IMR-90 (cell line): ENCODE measurements around the gene PRKRIP1. TPM values are rescaled to one million over a fixed set of nuclear protein-coding genes. Genes with fewer than 3 reads are reported as not detected.

Experiments used
- ATAC-seq: fragments of 200-7000 bp; cut with Tn5 transposase; 2 replicates; pipeline ENCODE4 v1.9.1; 2020; ENCODE audit warnings: low read depth, mild to moderate bottlenecking, moderate library complexity
- BruUV-seq: library from RNA; stranded (reverse); fragments of 400-500 nt; replicated peaks from 2 replicates; lab custom pipeline; 2021; lab: Mats Ljungman, UMichigan
- CTCF ChIA-PET: fragments of 300-600 bp; formaldehyde crosslinking; extraction: SDS; loops from one replicate; lab custom pipeline; 2021; ENCODE audit warnings: antibody characterized with exemption; lab: Yijun Ruan, JAX
- POLR2A ChIA-PET: fragments of 300-600 bp; sonication (Branson Sonifier 250); formaldehyde crosslinking; loops from one replicate; lab custom pipeline; 2022; ENCODE audit warnings: antibody characterized with exemption; ENCODE audit not compliant: unreplicated experiment; lab: Charles Lee
- DNase-seq: peaks from one replicate; pipeline ENCODE4 v3.0.0; 2013
- H2AFZ ChIP-seq: replicated peaks from 2 replicates; pipeline ENCODE3; 2013; ENCODE audit warnings: low read length, mild to moderate bottlenecking; ENCODE audit not compliant: poor library complexity
- H2AK5ac ChIP-seq: 2 replicates; pipeline ENCODE4 v1.6.1; 2013; ENCODE audit warnings: low read depth, low read length, inconsistent platforms
- H2AK9ac ChIP-seq: replicated peaks from 2 replicates; pipeline ENCODE3; 2013; ENCODE audit warnings: mild to moderate bottlenecking, low read depth, low read length, moderate library complexity; ENCODE audit not compliant: poor library complexity
- H2BK120ac ChIP-seq: 2 replicates; pipeline ENCODE4 v1.6.1; 2013; ENCODE audit warnings: low read depth, low read length, inconsistent platforms
- H2BK15ac ChIP-seq: 3 replicates; pipeline ENCODE4 v1.6.1; 2013; ENCODE audit warnings: low read depth, low read length, inconsistent platforms
- H2BK20ac ChIP-seq: 2 replicates; pipeline ENCODE4 v1.6.1; 2013; ENCODE audit warnings: low read depth, mild to moderate bottlenecking, inconsistent platforms, low read length, moderate library complexity
- H2BK5ac ChIP-seq: 2 replicates; pipeline ENCODE4 v1.6.1; 2013; ENCODE audit warnings: mild to moderate bottlenecking, low read depth, low read length, inconsistent platforms; ENCODE audit not compliant: poor library complexity, severe bottlenecking
- H3K14ac ChIP-seq: replicated peaks from 2 replicates; pipeline ENCODE4 v1.6.1; 2013; ENCODE audit warnings: low read depth, low read length, inconsistent platforms
- H3K18ac ChIP-seq: 2 replicates; pipeline ENCODE4 v1.6.1; 2013; ENCODE audit warnings: low read depth, low read length, control low read depth
- H3K23ac ChIP-seq: 2 replicates; pipeline ENCODE4 v1.6.1; 2013; ENCODE audit warnings: low read depth, low read length, inconsistent platforms
- H3K27ac ChIP-seq: 2 replicates; pipeline ENCODE4 v1.5.1; 2013; ENCODE audit warnings: mild to moderate bottlenecking, control low read depth, low read length; ENCODE audit not compliant: insufficient read depth
- H3K27me3 ChIP-seq: 2 replicates; pipeline ENCODE4 v1.6.1; 2013; ENCODE audit warnings: low read length; ENCODE audit not compliant: control insufficient read depth, insufficient read depth
- H3K36me3 ChIP-seq: 2 replicates; pipeline ENCODE4 v1.6.1; 2013; ENCODE audit warnings: low read length, mixed read lengths; ENCODE audit not compliant: control insufficient read depth, insufficient read depth
- H3K4ac ChIP-seq: 2 replicates; pipeline ENCODE4 v1.6.1; 2013; ENCODE audit warnings: low read depth, low read length, inconsistent platforms
- H3K4me1 ChIP-seq: 2 replicates; pipeline ENCODE4 v1.6.1; 2013; ENCODE audit warnings: low read length, mixed read lengths; ENCODE audit not compliant: control insufficient read depth, insufficient read depth
- H3K4me2 ChIP-seq: 2 replicates; pipeline ENCODE4 v1.6.1; 2013; ENCODE audit warnings: low read depth, mild to moderate bottlenecking, control low read depth, low read length, moderate library complexity
- H3K4me3 ChIP-seq: 2 replicates; pipeline ENCODE4 v1.5.1; 2013; ENCODE audit warnings: low read depth, mild to moderate bottlenecking, control low read depth, low read length, moderate library complexity; ENCODE audit not compliant: insufficient read depth
- H3K56ac ChIP-seq: 2 replicates; pipeline ENCODE4 v1.6.1; 2013; ENCODE audit warnings: low read length, inconsistent platforms; ENCODE audit not compliant: insufficient read depth; ENCODE audit errors: extremely low read depth
- H3K79me1 ChIP-seq, 2 experiments: 2 replicates each; pipeline ENCODE4 v1.6.1; 2013; ENCODE audit warnings: low read length in 2 of 2, inconsistent platforms in 1 of 2, low read depth in 1 of 2
- H3K9ac ChIP-seq: 2 replicates; pipeline ENCODE4 v1.6.1; 2013; ENCODE audit warnings: low read depth, low read length, control low read depth
- H3K9me1 ChIP-seq: 2 replicates; pipeline ENCODE4 v1.6.1; 2013; ENCODE audit warnings: low read length, inconsistent platforms; ENCODE audit not compliant: insufficient read depth
- H3K9me3 ChIP-seq: 2 replicates; pipeline ENCODE4 v1.6.1; 2013; ENCODE audit warnings: low read length; ENCODE audit not compliant: control insufficient read depth, insufficient read depth
- H4K20me1 ChIP-seq: 2 replicates; pipeline ENCODE4 v1.6.1; 2013; ENCODE audit warnings: low read length, inconsistent platforms; ENCODE audit not compliant: insufficient read depth
- H4K5ac ChIP-seq: 2 replicates; pipeline ENCODE4 v1.6.1; 2013; ENCODE audit warnings: mild to moderate bottlenecking, low read depth, low read length, control low read depth
- H4K8ac ChIP-seq, 2 experiments: 2 replicates each; pipeline ENCODE4 v1.6.1; 2013; ENCODE audit warnings: low read depth in 2 of 2, low read length in 2 of 2, control low read depth in 1 of 2, inconsistent platforms in 1 of 2
- H4K91ac ChIP-seq: 2 replicates; pipeline ENCODE4 v1.6.1; 2013; ENCODE audit warnings: low read depth, low read length, inconsistent platforms; ENCODE audit not compliant: insufficient read depth
- BHLHE40 ChIP-seq: fragments of 150-350 bp; IDR thresholded peaks from 2 replicates; pipeline ENCODE4 v1.6.1; 2016; ENCODE audit warnings: mild to moderate bottlenecking, low read depth, low read length
- CEBPB ChIP-seq: IDR thresholded peaks from 2 replicates; pipeline ENCODE4 v1.6.1; 2012; ENCODE audit warnings: low read depth, low read length, improper control_type of control experiment
- CHD1 ChIP-seq: IDR thresholded peaks from 2 replicates; pipeline ENCODE4 v1.6.1; 2012; ENCODE audit warnings: low read depth, low read length, improper control_type of control experiment
- MAFK ChIP-seq: IDR thresholded peaks from 2 replicates; pipeline ENCODE4 v1.6.1; 2012; ENCODE audit warnings: low read depth, low read length, improper control_type of control experiment
- MAZ ChIP-seq: IDR thresholded peaks from 2 replicates; pipeline ENCODE4 v1.6.1; 2012; ENCODE audit warnings: low read depth, mild to moderate bottlenecking, low read length, improper control_type of control experiment, moderate library complexity, borderline replicate concordance
- MXI1 ChIP-seq: IDR thresholded peaks from 2 replicates; pipeline ENCODE4 v1.6.1; 2012; ENCODE audit warnings: low read depth, mild to moderate bottlenecking, low read length, moderate library complexity, borderline replicate concordance
- NFE2L2 ChIP-seq: fragments of 150-350 bp; IDR thresholded peaks from 2 replicates; pipeline ENCODE4 v1.6.1; 2016; ENCODE audit warnings: low read depth, mild to moderate bottlenecking, low read length
- POLR2A ChIP-seq: IDR thresholded peaks from 2 replicates; pipeline ENCODE4 v1.6.1; 2012; ENCODE audit warnings: mild to moderate bottlenecking, low read depth, low read length
- RAD21 ChIP-seq: IDR thresholded peaks from 2 replicates; pipeline ENCODE4 v1.6.1; 2012; ENCODE audit warnings: low read length, improper control_type of control experiment
- RCOR1 ChIP-seq: IDR thresholded peaks from 2 replicates; pipeline ENCODE4 v1.6.1; 2012; ENCODE audit warnings: mild to moderate bottlenecking, low read length, improper control_type of control experiment; ENCODE audit not compliant: insufficient replicate concordance
- RFX5 ChIP-seq: IDR thresholded peaks from 2 replicates; pipeline ENCODE4 v1.8.0; 2012; ENCODE audit warnings: low read depth, mild to moderate bottlenecking, low read length, moderate library complexity
- SMC3 ChIP-seq: fragments of 150-350 bp; IDR thresholded peaks from 2 replicates; pipeline ENCODE4 v1.6.1; 2016; ENCODE audit warnings: low read depth, mild to moderate bottlenecking, antibody characterized with exemption, low read length, moderate library complexity
- WGBS, 2 experiments: methylation state at CpG; one replicate each; pipeline versions ENCODE4 v1.1.5 to v1.1.7; 2013; ENCODE audit warnings: missing lambda C conversion rate in 2 of 2; ENCODE audit not compliant: insufficient read length in 1 of 2; ENCODE audit errors: extremely low coverage in 2 of 2; 5-methylcytosine and 5-hydroxymethylcytosine counted together
- dilution Hi-C: fragments of 300-500 bp; cut with HindIII; formaldehyde crosslinking; loops from one replicate; pipeline ENCODE4 v1.14.3; 2018; ENCODE audit warnings: low sequenced_read_pairs; ENCODE audit not compliant: unreplicated experiment
- in situ Hi-C: fragments of 300-500 bp; cut with MboI; formaldehyde crosslinking; loops from 3 replicates; pipeline ENCODE4 v1.14.3; 2019; ENCODE audit warnings: low sequenced_read_pairs, inconsistent platforms, mixed read lengths
- intact Hi-C: fragments of 100-400 bp; cut with micrococcal nuclease; formaldehyde crosslinking; loops from 2 replicates; pipeline ENCODE4 v1.10.0; 2022
- polyA plus RNA-seq, 3 experiments: library from polyadenylated mRNA; depleted of rRNA; stranded (reverse); fragments of >200 nt; gene quantifications; 2 replicates each; pipeline ENCODE4 v1.2.3, GENCODE V29; 2012; ENCODE audit warnings: low replicate concordance in 1 of 3
- total RNA-seq: library from RNA; depleted of rRNA; stranded (reverse); fragments of >200 nt; gene quantifications from 2 replicates; pipeline ENCODE4 v1.2.3, GENCODE V29; 2012
- TF ChIP-seq, protein P1 (sequence below): conservative IDR thresholded peaks from 2 replicates; pipeline ENCODE4 v1.5.1; 2012; ENCODE audit warnings: mild to moderate bottlenecking, low read depth, low read length, improper control_type of control experiment
- TF ChIP-seq, protein P2 (sequence below): fragments of 150-350 bp; IDR thresholded peaks from 2 replicates; pipeline ENCODE4 v1.6.1; 2017; ENCODE audit warnings: mild to moderate bottlenecking, antibody characterized with exemption, low read length, low read depth

The PRKRIP1 gene
- total and polyA plus RNA-seq, 2 of the 4 experiments (the other 2 are of a cell fraction), result 6.5 to 21.6 TPM

DNA sequence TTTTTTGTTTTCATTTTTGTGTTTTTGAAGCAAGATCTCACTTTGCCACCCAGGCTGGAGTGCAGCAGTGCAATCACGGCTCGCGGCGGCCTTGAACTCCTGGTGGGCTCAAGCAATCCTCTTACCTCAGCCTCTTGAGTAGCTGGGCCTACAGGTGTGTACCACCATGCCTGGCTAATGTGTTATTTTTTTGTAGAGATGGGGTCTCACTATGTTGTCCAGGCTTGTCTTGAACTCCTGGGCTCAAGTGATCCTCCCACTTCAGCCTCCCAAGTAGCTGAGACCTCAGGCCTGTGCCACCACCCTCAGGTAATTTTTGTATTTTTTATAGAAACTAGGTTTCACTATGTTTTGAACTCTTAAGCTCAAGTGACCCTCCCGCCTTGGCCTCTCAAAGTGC lies 14.8 kb downstream of the PRKRIP1 start:
- BruUV-seq, result no TSS peak
- no peaks in the 10 kb centered on the region for H3K9me3 ChIP-seq
- no peak overlapping the region for H3K56ac ChIP-seq
- no peak overlapping the region for H2AFZ ChIP-seq
- no peak for ATAC-seq
- H4K20me1 ChIP-seq, result peaks cover 13% of the 10 kb centered on the region
- no peak overlapping the region for H2BK15ac ChIP-seq
- no peak overlapping the region for H2AK9ac ChIP-seq
- H3K9me1 ChIP-seq, result no peaks in the 10 kb centered on the region
- in situ Hi-C loops (no loop called here), intact Hi-C loops (no loop called here), dilution Hi-C loops (no loop called here)
- TF ChIP-seq SMC3 (no peak), RCOR1 (no peak), CEBPB (no peak), POLR2A (no peak), NFE2L2 (no peak), CHD1 (no peak), BHLHE40 (no peak), MAZ (no peak), MXI1 (no peak), RFX5 (no peak), MAFK (no peak), RAD21 (no peak)
- TF ChIP-seq, protein P1, sequence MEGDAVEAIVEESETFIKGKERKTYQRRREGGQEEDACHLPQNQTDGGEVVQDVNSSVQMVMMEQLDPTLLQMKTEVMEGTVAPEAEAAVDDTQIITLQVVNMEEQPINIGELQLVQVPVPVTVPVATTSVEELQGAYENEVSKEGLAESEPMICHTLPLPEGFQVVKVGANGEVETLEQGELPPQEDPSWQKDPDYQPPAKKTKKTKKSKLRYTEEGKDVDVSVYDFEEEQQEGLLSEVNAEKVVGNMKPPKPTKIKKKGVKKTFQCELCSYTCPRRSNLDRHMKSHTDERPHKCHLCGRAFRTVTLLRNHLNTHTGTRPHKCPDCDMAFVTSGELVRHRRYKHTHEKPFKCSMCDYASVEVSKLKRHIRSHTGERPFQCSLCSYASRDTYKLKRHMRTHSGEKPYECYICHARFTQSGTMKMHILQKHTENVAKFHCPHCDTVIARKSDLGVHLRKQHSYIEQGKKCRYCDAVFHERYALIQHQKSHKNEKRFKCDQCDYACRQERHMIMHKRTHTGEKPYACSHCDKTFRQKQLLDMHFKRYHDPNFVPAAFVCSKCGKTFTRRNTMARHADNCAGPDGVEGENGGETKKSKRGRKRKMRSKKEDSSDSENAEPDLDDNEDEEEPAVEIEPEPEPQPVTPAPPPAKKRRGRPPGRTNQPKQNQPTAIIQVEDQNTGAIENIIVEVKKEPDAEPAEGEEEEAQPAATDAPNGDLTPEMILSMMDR, result no peak
- TF ChIP-seq, protein P2, sequence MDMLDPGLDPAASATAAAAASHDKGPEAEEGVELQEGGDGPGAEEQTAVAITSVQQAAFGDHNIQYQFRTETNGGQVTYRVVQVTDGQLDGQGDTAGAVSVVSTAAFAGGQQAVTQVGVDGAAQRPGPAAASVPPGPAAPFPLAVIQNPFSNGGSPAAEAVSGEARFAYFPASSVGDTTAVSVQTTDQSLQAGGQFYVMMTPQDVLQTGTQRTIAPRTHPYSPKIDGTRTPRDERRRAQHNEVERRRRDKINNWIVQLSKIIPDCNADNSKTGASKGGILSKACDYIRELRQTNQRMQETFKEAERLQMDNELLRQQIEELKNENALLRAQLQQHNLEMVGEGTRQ, result no peak
- no peak overlapping the region for H3K9ac ChIP-seq
- H3K4ac ChIP-seq, result no peak overlapping the region
- no peak overlapping the region for H4K91ac ChIP-seq
- H3K27ac ChIP-seq, result no peak overlapping the region
- no peak overlapping the region for H2AK5ac ChIP-seq
- H3K36me3 ChIP-seq, result peaks cover 60% of the 10 kb centered on the region
- no peak overlapping the region for H2BK20ac ChIP-seq
- H4K8ac ChIP-seq, result no peak overlapping the region
- H3K4me2 ChIP-seq, result no peak overlapping the region
- WGBS, 2 experiments, result 100% methylated on average over 1 of the region's 5 CpGs; no CpG with 5 or more reads in 1 of the 2 experiments
- no peak overlapping the region for H2BK5ac ChIP-seq
- no peak overlapping the region for H4K5ac ChIP-seq
- H3K79me1 ChIP-seq, result peaks cover 35 to 64% of the 10 kb centered on the region in 2 experiments
- ChIA-PET CTCF (interaction anchor here (0.7 kb wide), 1 partner anchor 937 kb away, joined by 5 read pairs; the partner anchor contains the start of gene PSMC2), POLR2A (no interaction called here)
- H3K27me3 ChIP-seq, result no peaks in the 10 kb centered on the region
- no peak overlapping the region for H2BK120ac ChIP-seq
- no peak overlapping the region for H3K18ac ChIP-seq
- H3K14ac ChIP-seq, result no peak overlapping the region
- no peaks in the 10 kb centered on the region for H3K4me1 ChIP-seq
- H3K23ac ChIP-seq, result no peak overlapping the region
- no peak overlapping the region for H3K4me3 ChIP-seq
- DNase-seq, result no peak
